ENCODE measurements around the gene USP32.
"Not testable (repeated sequence)": the region's sequence is repeated elsewhere in the genome, so short reads cannot be mapped to it uniquely, and the experiment has no call there.

Gene USP32

DNA sequence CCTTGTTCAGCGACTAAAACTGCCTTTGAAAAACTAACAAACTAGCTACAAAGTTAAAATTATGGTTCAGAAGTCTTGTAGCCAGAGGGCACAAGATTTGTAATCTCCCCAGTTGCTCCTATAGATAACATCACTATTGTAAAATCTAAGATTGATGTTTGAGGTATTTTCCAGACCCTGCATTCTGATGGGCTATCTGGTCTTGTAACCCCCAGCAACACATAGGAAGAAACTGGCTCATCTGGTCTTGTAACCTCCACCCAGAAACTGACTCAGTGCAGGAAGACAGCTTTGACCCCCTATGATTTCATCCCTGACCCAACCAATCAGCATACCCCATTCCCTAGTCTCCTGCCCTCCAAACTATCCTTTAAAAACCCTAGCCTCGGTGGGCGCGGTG, 18.1 kb upstream of the USP32 start:
- DNase-seq (ENCODE audit: low read depth): no peak

DNA sequence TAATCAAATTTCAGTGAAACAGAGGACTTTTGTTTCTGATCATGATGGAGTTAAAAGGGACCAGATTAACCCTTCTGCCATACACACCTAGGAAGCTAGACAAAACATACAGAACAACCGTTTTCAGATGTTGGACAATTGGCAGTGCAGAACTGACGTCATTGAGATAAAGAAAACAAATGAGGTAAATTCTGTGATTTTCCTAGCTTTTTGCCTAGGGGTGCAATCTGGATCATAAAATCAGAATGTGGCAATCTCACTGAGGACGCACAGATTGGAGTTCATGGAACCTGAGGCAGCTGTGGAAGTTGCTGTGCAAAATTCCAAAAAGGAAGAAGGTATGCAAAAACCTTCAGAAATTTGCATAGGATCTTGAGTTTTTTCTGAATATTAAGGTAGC, 15.0 kb upstream of the USP32 start:
- DNase-seq (ENCODE audit: low read depth): no peak

DNA sequence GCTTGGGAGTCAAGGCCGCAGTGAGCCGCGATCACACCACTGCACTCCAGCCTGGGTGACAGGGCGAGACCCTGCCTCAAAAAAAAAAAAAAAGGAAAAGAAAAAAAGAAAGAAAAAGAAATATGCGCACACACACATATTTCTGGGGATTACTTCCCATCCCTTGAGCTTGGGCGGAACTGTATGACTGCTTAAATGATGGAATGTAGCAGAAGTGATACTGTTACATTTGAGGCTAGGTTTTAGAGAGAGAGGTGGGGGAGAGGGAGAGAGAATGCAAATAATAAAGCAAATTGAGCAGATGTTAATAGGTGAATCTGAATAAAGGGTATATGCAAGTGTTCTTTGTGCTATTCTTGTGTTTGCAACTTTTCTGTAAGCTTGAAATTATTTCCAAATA, 12.0 kb upstream of the USP32 start:
- no peak for DNase-seq (ENCODE audit: low read depth)

DNA sequence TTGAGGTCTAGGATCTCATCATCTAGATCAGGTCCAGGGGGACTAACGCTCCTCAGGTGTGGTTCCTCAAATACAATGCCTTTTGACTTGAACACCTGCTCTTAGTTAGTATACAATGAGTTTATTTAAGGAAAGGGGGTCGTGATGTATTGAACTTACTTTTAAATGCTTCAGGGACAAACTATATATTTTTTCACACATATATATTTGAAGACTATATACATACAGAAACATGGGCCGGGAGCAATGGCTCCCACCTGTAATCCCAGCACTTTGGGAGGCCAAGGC, 11.5 kb upstream of the USP32 start:
- DNase-seq (ENCODE audit: low read depth): no peak

DNA sequence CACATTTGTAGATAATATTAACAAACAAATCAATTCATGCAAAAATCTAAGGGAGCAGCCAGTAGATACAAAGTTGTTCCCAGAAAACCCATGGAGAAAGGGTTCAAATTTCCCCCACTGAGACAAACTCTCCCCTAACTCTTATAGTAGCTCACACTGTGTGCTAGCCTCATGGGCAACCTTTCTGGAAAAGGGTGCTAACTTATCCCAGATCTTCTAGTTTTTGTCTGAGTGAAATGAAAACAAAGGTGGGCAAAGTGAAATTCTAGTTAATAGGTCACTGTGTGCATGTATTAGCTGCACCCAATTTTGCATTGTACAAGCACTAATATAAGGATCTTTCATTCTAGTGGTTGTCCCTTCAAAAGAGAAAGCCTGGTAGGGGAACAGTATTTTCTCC, 9.9 kb upstream of the USP32 start:
- DNase-seq (ENCODE audit: low read depth): no peak

DNA sequence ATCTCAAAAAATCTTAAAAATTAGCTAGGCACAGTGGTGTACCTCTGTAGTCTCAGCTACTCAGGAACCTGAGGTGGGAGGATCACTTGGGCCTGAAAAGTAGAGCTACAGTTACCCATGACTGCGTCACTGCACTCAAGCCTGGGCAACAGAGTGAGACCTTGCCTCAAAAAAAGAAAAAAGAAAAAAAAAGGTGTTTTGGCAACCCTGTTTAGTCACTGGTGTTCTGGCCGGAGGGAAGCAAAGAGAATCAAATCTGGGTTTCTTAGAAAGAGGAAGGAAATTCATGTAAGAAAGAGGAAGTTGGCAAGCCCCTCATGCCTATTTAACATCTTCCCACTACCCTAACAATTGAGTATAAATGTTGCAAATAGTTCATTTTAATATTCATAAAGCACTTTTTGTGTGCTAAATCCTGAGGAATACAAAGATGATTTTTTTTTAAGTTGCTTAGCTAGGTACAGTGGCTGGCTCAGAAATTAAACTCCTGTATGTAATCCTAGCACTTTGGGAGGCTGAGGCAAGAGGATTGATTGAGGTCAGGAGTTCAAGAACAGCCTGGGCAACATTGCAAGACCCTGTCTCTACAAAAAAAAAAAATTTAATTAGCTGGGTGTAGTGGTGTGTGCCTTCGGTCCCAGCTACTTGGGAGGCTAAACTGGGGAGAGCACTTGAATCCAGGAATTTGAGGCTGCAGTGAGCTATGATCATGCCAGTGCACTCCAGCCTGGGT, 6.5 kb upstream of the USP32 start:
- no peak for DNase-seq (ENCODE audit: low read depth)

DNA sequence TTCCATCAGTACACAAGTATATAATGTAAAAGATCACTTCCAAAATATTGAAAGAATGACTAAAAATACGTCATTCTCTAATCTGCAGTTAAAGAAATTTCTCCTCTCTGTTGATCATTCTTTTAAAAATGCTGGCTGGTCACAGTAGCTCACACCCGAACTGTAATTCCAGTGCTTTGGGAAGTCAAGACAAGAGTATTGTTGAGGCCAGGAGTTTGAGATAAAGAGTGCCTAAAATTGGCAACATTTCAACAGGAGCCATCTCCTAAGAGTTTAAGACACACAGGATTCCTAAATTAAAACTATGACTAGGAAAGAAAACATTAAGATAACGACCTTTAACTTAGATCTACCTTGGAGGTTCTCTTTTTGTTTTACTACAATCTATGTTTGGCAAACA, 4.5 kb upstream of the USP32 start:
- DNase-seq (ENCODE audit: low read depth): no peak

DNA sequence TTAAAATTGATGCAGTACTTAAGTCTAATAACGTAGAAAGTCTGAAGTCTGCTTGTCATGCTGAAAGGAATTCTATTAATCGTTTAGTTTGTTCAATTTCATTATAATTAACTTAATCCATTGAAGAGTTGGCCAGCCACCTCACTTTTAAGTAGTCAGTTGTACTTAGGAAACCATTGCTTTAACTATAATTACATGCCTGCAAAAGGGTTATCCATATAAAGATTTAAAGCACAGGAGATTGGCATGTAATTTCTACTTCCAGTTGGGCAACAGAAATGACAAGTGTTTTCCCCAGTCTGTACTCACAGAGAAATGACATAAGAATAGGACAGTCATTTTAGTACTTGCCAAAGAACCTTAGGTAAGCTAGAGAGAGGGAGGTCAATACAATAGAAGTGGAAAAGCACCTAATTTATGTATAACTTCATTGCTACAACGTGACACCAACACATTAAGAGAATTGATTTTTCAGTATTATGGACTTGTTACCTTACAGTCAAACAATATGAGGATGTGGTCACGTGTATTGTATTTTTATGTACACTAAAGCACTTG, 3.7 kb upstream of the USP32 start:
- no peak for DNase-seq (ENCODE audit: low read depth)

DNA sequence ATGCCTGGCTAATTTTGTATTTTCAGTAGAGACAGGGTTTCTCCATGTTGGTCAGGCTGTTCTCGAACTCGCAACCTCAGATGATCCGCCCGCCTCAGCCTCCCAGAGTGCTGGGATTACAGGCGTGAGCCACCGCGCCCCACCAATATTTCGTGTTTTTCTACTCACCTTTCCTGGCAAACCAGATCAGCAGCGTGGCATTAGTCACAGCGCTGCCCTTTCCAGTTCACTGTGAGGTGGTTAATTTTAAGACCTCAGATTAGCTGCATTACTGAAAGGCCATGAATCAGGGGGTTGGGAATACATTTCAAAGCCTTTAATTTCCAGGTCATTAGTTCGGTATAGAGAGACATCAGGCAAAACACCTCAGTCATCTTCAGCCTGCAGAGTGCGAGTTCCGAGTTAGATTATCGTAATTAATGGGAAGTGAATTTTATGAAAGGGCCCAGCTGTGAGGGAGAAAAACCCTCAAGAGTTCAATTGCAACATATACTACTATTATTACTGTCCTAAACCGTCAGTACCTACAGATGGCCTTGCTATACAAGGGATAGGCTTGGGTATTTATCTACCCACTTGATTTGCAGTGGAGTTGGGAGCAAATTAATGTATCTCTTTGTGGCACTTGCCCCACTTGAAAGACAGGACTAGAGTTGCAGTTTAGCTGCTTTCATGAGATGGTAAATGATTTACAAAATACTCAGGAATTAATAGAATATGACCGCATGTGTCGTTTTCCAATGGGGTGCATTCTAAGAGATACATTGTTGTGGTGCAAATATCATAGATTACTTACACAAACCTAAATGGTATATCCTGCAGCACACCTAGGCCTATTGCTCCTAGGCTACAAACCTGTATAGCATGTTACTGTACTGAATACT, 2.1 kb upstream of the USP32 start:
- DNase-seq (ENCODE audit: low read depth): no peak

DNA sequence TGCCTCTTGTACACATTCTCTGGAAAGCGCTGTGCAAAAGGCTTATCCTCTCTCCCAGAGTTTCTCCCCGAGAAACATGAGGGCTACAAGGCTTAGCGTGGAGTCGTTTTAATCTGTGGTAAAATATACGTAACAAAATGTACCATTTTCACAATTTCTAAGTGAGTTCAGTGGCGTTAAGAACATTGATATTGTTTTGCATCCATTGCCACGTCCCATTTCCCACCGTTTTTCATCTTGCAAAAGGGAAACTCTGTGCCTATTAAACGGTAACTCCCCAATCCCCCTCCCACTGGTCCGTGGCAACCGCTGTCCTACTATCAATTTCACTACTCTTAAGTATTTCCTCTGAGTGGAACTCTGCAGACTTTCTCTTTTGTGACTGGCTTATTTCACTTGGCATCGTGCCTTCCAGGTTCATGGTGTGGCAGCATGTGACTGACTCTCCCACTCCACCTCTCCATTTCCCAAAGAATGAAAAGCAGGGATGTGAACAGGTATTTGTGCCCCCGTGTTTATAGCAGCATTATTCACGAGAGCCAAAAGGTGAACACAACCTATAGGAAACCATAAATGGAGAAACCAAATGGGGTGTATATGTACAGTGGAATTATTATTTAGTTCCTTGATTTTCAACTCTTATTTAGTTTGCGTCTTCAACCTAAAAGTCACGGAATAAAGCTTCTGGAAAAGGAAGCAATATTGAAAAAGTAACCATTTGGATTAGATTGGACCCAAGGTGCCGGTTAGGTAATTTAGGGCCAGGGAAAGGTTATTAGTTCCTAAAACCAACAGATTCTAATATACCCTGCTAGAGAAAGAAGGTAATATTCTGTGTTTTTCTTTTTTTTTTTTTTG, 1.1 kb upstream of the USP32 start:
- DNase-seq (ENCODE audit: low read depth): peak; percentile 20

DNA sequence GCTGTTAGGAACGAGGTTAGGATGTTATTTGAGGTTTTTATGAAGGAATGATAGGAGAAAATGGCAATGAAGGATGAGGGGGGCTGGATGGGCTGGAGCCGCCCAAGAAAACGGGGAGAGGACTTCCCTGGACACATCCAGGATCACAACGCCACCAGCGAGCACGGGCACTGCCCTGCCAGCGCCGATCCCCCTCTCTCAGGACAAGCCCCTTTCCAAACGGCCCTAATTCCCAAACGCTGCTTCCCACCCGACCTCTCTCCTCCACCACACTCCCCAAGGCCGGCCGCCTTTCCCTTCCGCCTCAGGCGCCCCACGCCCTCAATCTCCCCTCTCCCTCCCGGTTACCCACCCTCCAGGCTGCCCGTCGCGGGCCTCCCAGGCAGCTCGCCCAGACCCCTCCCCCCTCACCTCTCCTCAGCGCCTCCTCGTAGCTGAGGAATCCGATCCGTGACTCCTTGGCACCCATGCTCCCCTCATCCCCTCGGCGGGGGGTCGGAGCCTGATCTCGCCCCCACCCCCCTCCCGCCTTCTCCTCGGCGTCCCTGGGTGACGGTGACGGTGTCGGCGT, 377 bp downstream of the USP32 start:
- DNase-seq (ENCODE audit: low read depth): no peak

DNA sequence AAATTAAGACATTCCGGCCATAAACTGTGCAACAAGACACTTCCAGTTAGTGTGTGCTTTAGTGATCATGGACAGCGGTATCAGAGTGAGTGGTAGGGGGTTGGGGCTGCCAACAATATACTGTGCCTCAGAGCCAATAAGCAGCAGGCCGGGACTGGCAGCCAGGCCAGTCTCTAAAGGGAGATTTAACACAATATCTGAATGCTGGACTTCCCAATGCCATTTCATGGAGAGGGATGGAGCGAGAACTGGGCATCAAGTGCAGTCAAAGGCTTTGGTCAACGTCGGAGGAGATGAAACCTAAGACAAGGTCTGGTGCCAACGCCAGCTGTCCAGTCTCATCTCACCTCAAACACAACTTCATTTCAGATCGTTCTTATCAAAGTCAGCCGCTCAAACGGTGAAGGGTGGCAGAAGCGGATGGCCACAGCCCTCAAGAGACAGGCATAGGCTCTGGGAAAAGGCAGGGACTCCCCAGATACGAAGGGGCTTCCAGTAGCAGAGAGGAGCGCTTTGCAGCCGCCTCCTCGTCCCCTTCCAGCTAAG, 935 bp downstream of the USP32 start:
- DNase-seq (ENCODE audit: low read depth): no peak

DNA sequence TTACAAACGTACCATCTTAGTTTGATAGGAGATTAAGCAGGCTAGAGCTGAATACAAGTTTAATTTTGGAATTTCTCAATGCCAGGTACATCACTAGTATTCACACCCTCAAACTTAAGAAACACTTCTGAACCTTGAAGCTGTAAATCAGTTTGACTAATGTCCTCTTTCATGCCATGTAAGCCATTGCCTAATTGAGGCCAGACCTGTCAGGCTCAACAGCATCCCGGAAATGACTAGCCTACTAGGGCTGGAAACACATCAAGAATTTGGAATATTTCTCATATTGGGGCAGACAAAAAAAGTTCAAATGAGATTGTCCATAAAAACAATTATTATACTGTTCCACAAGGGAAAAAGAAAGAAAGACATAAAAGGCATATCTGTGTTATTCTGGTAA, 1.7 kb downstream of the USP32 start:
- no peak for DNase-seq (ENCODE audit: low read depth)

DNA sequence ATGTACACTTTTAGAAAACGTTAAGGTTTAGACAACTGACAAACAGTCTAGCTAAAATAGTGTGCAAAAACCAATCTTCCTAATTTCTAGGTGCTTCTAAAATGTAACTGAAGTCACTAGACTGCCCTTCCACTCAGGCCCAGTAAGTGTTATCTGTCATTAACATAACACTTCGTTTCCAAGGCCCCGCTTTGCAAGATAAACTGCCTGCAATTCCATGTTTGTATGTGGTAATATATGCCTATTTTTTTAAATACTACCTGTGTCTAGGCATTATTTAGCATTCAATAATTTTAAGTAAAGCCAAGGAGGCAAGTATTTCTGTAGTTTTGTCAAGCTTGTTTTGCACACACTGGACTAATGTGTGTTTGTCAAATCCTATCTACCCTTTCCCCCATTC, 3.2 kb downstream of the USP32 start:
- DNase-seq (ENCODE audit: low read depth): no peak

DNA sequence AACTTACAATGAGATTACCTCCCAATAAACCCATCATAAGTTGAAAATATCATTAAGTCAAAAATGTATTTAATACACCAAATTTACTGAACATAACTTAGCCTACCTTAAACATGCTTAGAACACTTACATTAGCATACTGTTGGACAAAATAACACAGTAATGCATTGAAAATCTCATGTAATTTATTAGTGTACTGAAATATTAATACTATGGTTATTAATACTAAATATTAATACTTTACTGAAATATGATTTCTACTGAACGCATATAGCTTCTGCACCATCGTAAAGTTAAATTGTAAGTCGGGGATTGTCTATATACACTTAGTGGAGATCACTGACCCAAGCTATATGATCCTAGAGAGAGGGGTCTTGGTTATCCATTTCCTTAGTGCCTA, 4.3 kb downstream of the USP32 start:
- DNase-seq (ENCODE audit: low read depth): no peak

DNA sequence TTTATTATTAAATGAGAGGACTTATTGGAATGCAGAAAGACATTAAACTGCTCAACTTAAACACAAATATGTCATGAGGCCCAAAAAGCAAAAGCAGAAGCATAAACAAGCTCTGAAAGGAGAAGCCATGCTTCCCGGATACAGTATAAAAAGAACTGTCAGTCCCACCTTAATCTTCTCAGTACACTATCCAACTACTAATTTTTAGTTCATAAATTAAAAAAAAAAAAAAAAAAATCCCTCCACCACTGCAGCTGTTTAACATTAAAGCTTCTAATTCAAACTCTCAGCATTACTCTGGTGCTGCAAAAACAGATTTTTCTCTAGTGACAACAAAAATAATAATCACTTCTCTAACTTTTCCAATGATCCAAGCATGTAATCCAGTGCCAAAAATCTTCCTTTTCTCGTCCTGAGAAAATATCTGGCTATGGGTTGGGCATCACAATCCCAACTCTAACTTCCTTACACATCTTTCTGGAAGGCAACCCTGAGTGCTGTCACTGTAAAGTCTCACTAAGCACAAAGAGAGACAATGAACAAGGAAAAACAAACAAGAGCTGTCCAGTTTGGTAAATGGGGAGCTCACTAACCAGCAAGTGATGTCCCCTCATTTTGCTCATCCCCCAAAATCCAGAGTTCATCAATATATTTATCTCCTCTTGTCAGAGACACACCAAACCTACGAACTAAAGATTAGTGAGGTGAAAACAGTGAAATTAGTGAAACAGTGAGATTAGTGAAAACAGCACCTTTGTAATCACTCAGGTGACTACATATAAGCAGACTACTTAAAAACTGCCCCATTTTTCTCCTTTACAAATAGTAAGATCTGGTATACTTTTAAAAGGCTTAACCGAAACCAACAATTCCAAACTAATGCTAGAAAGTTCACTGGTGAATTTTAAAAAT, 5.5 kb downstream of the USP32 start:
- DNase-seq (ENCODE audit: low read depth): no peak

DNA sequence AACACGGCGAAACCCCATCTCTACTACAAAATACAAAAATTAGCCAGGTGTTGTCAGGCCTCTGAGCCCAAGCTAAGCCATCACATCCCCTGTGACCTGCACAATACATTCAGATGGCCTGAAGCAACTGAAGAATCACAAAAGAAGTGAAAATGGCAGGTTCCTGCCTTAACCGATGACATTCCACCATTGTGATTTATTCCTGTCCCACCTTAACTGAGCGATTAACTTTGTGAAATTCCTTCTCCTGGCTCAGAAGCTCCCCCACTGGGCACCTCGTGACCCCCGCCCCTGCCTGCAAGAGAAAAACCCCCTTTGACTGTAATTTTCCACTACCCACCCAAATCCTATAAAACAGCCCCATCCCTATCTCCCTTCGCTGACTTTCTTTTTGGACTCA, 7.0 kb downstream of the USP32 start:
- not testable (repeated sequence) for DNase-seq (ENCODE audit: low read depth)

DNA sequence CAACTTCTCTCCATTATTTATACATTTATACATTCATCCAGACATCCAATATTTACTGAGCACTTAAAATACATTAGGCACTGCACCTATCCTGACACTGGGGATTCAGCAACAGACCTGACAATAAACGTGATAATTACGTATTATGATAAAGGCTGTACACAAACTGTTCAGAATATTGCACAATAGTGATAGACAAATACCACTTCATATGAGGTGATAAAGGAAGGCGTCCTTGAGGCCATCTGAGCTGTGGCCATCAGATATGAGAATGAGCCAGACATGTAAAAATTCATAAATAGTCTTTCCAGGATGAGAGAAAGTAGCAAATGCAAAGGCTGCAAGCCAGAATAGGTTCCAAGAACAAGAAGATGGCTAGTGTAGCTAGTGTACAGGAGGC, 8.6 kb downstream of the USP32 start:
- DNase-seq (ENCODE audit: low read depth): no peak

DNA sequence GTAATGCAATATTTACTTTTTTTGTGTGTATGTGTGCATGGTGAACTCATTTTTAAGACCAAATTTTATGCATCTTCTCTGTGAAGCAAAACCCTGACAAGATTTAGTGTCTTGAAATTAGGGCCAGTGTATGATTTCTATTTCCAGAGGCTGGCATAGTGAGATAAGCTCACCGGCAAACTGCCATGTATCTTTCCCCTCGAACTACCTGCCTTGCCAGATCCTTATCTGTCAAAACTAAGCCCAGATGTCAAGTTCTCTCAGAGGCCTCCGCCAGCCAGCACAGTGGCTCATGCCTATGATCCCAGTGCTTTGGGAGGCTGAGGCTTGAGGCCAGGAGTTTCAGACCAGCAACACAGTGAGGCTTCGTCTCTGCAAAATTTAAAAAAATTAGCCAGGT, 10.0 kb downstream of the USP32 start:
- no peak for DNase-seq (ENCODE audit: low read depth)

DNA sequence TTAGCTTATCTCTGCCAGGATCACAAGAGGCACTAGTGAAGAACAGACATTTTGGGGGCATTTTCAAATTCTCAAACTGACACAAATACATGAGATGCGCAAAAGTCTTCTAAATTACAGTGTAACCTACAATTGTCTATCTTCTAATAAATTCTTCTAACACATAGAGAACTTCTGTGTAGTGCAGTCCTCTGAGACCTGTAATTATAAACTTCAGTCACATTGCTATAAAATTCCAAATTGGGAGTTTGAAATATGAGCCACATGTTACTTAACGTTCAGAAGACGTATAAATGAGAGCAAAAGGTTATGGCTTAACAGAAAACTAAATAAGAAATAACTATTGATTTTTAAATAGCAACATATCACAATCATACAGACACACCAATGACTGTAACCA, 12.5 kb downstream of the USP32 start:
- DNase-seq (ENCODE audit: low read depth): not testable (repeated sequence)

DNA sequence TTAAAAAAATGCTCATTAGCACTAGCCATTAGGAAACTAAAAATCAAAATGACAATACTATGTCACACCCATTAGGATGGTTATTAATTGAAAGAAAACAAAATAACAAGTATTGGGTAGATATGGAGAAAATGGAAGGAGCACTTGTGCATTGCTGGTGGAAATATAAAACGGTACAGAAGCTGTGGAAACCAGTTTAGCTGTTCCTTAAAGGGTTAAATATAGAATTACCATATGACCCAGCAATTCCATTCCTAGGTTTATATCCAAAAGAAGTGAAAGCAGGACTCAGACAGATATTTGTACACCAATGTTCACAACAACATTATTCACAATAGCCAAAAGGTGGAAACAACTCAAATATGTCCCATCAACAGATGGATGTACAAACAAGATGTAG, 13.7 kb downstream of the USP32 start:
- DNase-seq (ENCODE audit: low read depth): not testable (repeated sequence)
